SK-N-MC (cell line): ENCODE data around the gene IFT27.

ENCODE experiments used
- EZH2 ChIP-seq: fragments of 200-600 bp; sonication (generic); IDR thresholded peaks from one replicate; pipeline ENCODE4 v1.6.1; 2017; ENCODE audit warnings: antibody characterized with exemption
- POLR2AphosphoS5 ChIP-seq: IDR thresholded peaks from 2 replicates; pipeline ENCODE4 v1.6.1; 2012; ENCODE audit warnings: mild to moderate bottlenecking, low read depth, low read length, borderline replicate concordance

DNA sequence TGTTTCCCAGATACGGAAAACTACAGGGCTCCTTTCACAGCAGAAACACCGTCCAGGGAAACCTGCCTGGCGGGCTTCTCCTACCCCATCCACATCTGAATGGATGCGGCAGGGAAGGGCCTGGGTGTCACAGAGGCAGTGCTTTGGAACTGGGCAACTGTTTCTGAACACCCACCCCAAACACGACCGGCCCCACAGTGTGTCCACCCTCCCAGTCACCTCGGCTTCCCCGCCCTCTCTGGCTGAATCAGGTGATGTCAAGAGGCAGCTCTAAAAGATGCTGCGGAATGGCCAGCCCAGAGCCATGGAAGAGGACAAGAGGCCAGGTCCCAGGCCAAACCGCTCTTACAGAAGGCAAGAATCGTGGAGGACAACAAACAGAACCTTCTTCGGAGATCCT is 22.0 kb downstream of the IFT27 start:
- no peak for TF ChIP-seq POLR2AphosphoS5
- TF ChIP-seq EZH2, result no peak
